OCI-LY1 (cell line): ENCODE data around the gene SHH.

ENCODE experiments used
- CTCF ChIP-seq: fragments of 200-600 bp; sonication (generic), shearing (Covaris generic); IDR thresholded peaks from 2 replicates; pipeline ENCODE4 v1.5.1; 2017; ENCODE audit warnings: mild to moderate bottlenecking, antibody characterized with exemption, low read length, moderate library complexity, mixed read lengths
- EZH2 ChIP-seq: fragments of 200-600 bp; sonication (generic), shearing (Covaris generic); IDR thresholded peaks from 2 replicates; pipeline ENCODE4 v1.8.0; 2017; ENCODE audit warnings: borderline replicate concordance, mixed run types, mild to moderate bottlenecking, antibody characterized with exemption, low read length, moderate library complexity, mixed read lengths

- no peak for TF ChIP-seq CTCF
- no peak for TF ChIP-seq EZH2
Measured at GRCh38 chr7:155835446-155836215, 23.4 kb upstream of the SHH start.
